ENCODE measurements around the gene DHRS1. TPM values are rescaled to one million over a fixed set of nuclear protein-coding genes. Genes with fewer than 3 reads are reported as not detected.

DHRS1 gene
- total and polyA plus RNA-seq, 9 of the 15 experiments (the other 6 are each of a cell fraction or from before 2014, with no cell fraction given) = 7.3 to 33.6 (median 13.3) TPM

- TF ChIP-seq ZKSCAN8 (CRISPR knock-in tag; IDR thresholded peaks at IDR 0.05) (no peak), SAFB (IDR thresholded peaks at IDR 0.05; ENCODE audit: borderline replicate concordance, low read depth, low read length) (no peak), CTBP1 (IDR thresholded peaks at IDR 0.05; ENCODE audit: borderline replicate concordance) (peak; percentile 78; the same call in 1 of the 2 replicates), CSDE1 (IDR thresholded peaks at IDR 0.05) (no peak), NR0B1 (IDR thresholded peaks at IDR 0.05; ENCODE audit: partially characterized antibody) (no peak), RCOR1 (IDR thresholded peaks at IDR 0.05; ENCODE audit: borderline replicate concordance in 1 of 2, low read depth in 2 of 2, low read length in 2 of 2) (no peak), STAT5A (IDR thresholded peaks at IDR 0.05; ENCODE audit: borderline replicate concordance, low read length) (peak; percentile 43; the same call in 1 of the 2 replicates), LARP7 (IDR thresholded peaks at IDR 0.05) (no peak), KAT7 (CRISPR knock-in tag; IDR thresholded peaks at IDR 0.05; ENCODE audit: borderline replicate concordance) (no peak), ZNF24 (IDR thresholded peaks at IDR 0.05) (no peak), ZFP36 (IDR thresholded peaks at IDR 0.05; ENCODE audit: low read depth, low read length, partially characterized antibody) (no peak), RNF2 (IDR thresholded peaks at IDR 0.05) (no peak), DMBX1 (CRISPR knock-in tag; IDR thresholded peaks at IDR 0.05; ENCODE audit: borderline replicate concordance) (no peak), ZNF253 (CRISPR knock-in tag; conservative IDR thresholded peaks at IDR 0.05) (no peak), ZNF561 (CRISPR knock-in tag; conservative IDR thresholded peaks at IDR 0.05) (no peak), ZFP30 (CRISPR knock-in tag; IDR thresholded peaks at IDR 0.05; ENCODE audit: borderline replicate concordance) (no peak), RUNX1 (IDR thresholded peaks at IDR 0.05; ENCODE audit: low read depth) (no peak), CTCF (IDR thresholded peaks at IDR 0.05 in 2 of 3, conservative IDR thresholded peaks at IDR 0.05 in 1 of 3; ENCODE audit: insufficient read depth in 2 of 3, low read depth in 1 of 3, low read length in 3 of 3) (no peak), ZBTB7A (IDR thresholded peaks at IDR 0.05; ENCODE audit: borderline replicate concordance, control insufficient read depth, low read depth, low read length) (no peak), CBX1 (IDR thresholded peaks at IDR 0.05; ENCODE audit: low read depth) (no peak), LEF1 (IDR thresholded peaks at IDR 0.05) (no peak), ARID1B (IDR thresholded peaks at IDR 0.05) (peak; percentile 88)
- TF ChIP-seq, protein P1, sequence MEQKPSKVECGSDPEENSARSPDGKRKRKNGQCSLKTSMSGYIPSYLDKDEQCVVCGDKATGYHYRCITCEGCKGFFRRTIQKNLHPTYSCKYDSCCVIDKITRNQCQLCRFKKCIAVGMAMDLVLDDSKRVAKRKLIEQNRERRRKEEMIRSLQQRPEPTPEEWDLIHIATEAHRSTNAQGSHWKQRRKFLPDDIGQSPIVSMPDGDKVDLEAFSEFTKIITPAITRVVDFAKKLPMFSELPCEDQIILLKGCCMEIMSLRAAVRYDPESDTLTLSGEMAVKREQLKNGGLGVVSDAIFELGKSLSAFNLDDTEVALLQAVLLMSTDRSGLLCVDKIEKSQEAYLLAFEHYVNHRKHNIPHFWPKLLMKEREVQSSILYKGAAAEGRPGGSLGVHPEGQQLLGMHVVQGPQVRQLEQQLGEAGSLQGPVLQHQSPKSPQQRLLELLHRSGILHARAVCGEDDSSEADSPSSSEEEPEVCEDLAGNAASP (IDR thresholded peaks at IDR 0.05) = no peak
- TF ChIP-seq, protein P2, sequence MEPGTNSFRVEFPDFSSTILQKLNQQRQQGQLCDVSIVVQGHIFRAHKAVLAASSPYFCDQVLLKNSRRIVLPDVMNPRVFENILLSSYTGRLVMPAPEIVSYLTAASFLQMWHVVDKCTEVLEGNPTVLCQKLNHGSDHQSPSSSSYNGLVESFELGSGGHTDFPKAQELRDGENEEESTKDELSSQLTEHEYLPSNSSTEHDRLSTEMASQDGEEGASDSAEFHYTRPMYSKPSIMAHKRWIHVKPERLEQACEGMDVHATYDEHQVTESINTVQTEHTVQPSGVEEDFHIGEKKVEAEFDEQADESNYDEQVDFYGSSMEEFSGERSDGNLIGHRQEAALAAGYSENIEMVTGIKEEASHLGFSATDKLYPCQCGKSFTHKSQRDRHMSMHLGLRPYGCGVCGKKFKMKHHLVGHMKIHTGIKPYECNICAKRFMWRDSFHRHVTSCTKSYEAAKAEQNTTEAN (CRISPR knock-in tag; IDR thresholded peaks at IDR 0.05) = no peak
- TF ChIP-seq, protein P3, sequence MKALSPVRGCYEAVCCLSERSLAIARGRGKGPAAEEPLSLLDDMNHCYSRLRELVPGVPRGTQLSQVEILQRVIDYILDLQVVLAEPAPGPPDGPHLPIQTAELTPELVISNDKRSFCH (CRISPR knock-in tag; IDR thresholded peaks at IDR 0.05) = no peak
- TF ChIP-seq, protein P3 (tag; IDR thresholded peaks at IDR 0.05) = no peak
Measured at GRCh38 chr14:24274101-24274543, 25.5 kb downstream of the DHRS1 start (continued).

All from K562 (cell line).